Left renal pelvis (tissue), 4 donors: ENCODE results near the gene ATP5PF. TPM values are rescaled to one million over a fixed set of nuclear protein-coding genes. Genes with fewer than 3 reads are reported as not detected.
"Not testable (repeated sequence)": the region's sequence is repeated elsewhere in the genome, so short reads cannot be mapped to it uniquely, and the experiment has no call there.

Experiments used
- DNase-seq, 4 donors: peaks; one replicate each; pipeline ENCODE4 v3.0.0-alpha.2; 2013; ENCODE audit warnings: low read depth in 4 of 4, low spot score in 3 of 4
- polyA plus RNA-seq, 4 donors: library from polyadenylated mRNA; unstranded; fragments of 120-200 nt; gene quantifications; one replicate each; pipeline ENCODE4 v1.2.1, GENCODE V29; 2013; ENCODE audit not compliant: insufficient read length in 4 of 4

ATP5PF gene
- polyA plus RNA-seq, 4 donors = 157 to 272 (median 233) TPM

- no peak for DNase-seq
Observed at GRCh38 chr21:25732091-25732760, 2.5 kb downstream of the ATP5PF start.

GRCh38 chr21:25722631-25723030 is 12.1 kb downstream of the ATP5PF start:
- no peak for DNase-seq

DNA sequence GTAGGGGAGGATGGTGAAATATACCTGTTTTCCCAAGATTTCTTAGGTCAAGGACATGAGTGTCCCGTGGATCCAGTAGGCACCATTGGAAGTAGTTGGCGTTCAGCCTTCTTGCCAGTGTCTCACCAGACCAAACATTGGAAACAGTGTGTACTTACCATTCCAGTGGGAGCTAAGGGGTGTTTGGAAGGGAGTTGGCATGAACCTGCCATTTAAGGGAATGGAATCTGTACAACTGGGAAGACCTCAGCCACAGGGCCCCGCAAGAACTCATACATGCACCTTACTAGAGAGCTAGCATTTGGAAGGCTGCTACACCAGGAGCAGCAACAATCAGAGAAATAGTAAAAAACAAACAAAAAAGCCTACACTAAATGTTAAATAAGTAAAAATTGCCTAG is 12.7 kb downstream of the ATP5PF start:
- no peak for DNase-seq

GRCh38 chr21:25717491-25718147 is 17.1 kb downstream of the ATP5PF start:
- DNase-seq = no peak

- DNase-seq = not testable (repeated sequence)
Observed at GRCh38 chr21:25714066-25714465, 20.6 kb downstream of the ATP5PF start.

GRCh38 chr21:25710550-25710949 is 24.2 kb downstream of the ATP5PF start:
- DNase-seq = no peak

- DNase-seq = no peak
Observed at GRCh38 chr21:25709684-25710265, 24.9 kb downstream of the ATP5PF start.

DNA sequence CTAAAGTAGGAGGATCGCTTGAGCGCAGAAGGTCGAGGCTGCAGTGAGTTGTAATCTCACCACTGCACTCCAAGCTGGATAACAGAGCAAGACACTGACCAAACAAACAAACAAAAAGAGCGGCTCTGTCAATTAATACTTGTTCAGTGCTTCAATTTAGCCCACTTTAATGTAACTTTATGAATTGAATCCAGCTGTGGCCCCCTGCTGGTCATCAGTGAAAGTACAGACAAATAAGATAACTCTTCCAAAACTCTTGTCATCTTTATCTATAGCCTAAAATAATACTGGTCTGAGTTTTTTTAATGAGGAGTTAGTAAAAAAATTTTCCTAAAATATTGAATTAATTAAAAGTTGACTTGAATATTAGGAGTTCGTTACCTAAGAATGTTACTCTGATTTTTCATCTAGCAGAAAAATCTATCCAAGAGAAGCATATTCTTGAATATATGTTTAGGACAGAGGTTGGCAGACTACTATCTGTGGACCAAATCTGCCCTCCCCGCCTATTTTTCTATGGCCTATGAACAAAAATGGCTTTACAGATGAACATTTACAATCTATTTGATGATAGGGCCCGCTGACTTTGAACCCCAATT is 26.1 kb downstream of the ATP5PF start:
- DNase-seq = peak in 1 of 4 donors; percentile 10

- no peak for DNase-seq
Observed at GRCh38 chr21:25701529-25701928, 33.2 kb downstream of the ATP5PF start.

GRCh38 chr21:25700741-25701140 is 34.0 kb downstream of the ATP5PF start:
- no peak for DNase-seq

- not testable (repeated sequence) for DNase-seq
Observed at GRCh38 chr21:25695461-25695860, 39.2 kb downstream of the ATP5PF start.

DNA sequence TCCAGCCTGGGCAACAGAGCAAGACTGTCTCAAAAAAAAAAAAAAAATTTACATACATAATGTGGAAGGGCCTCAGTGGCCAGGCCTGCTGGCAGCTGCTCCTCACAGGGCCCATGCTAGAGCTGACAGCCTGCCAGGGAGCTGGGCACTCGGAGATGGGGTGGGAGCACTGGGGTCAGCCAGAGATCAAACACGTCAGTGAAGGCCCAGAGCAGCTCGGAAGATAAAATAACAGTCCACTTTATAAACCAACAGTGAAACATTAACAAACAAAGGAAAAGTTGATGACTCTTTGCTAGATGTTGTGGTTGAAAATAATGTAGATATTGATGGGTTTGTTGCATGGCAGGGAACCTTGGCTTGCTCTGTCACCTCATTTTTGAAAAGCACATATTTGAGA is 42.7 kb downstream of the ATP5PF start:
- DNase-seq = no peak

- DNase-seq = no peak
Observed at GRCh38 chr21:25689226-25689625, 45.5 kb downstream of the ATP5PF start.

- DNase-seq = no peak
Observed at GRCh38 chr21:25688275-25689155, 46.2 kb downstream of the ATP5PF start.

- DNase-seq = no peak
Observed at GRCh38 chr21:25687787-25688186, 46.9 kb downstream of the ATP5PF start.

- no peak for DNase-seq
Observed at GRCh38 chr21:25682382-25682781, 52.3 kb downstream of the ATP5PF start.

DNA sequence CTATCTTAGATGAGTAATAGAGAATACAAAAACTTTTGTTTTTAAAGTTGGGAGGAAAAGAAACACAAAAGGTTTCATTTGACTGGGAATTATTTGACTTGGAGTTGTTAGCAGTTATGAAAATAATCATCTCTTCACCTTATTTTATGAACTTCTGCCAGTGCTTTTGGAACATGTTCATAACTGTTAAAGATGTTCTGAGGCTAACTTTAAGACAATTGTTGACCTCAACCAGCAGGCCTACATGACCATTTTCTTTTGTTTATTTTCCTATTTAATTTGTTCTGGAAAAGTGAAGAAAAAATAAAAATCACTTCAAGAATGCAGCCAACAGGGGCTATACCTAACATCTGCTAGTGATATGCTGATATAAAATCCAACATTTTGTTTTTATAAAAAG is 58.3 kb downstream of the ATP5PF start:
- DNase-seq = no peak
